GM12892 (cell line): Measurements from ENCODE around the gene AAK1.

Source experiments
- POLR2A ChIP-seq: IDR thresholded peaks from 2 replicates; pipeline ENCODE4 v1.6.1; 2011; ENCODE audit warnings: low read depth, low read length, control low read depth
- POLR2AphosphoS5 ChIP-seq: IDR thresholded peaks from 2 replicates; pipeline ENCODE4 v1.6.1; 2011; ENCODE audit warnings: low read depth, low read length, control low read depth
- TAF1 ChIP-seq: IDR thresholded peaks from 2 replicates; pipeline ENCODE4 v1.6.1; 2011; ENCODE audit warnings: low read depth, mild to moderate bottlenecking, control low read depth, low read length, borderline replicate concordance

- TF ChIP-seq TAF1: no peak
- no peak for TF ChIP-seq POLR2AphosphoS5
- TF ChIP-seq POLR2A: no peak
These were observed 221.3 kb downstream of the AAK1 start for GRCh38 chr2:69422198-69422597.
